VCaP (cell line): Measurements from ENCODE around the gene KDM8.

ENCODE experiments used
- H3K27ac ChIP-seq: fragments of 450-650 bp; 2 replicates; pipeline ENCODE4 v1.5.1; 2017
- TF ChIP-seq, protein P1 (sequence below): fragments of 450-650 bp; conservative IDR thresholded peaks from 2 replicates; pipeline ENCODE4 v1.5.1; 2017; ENCODE audit warnings: mild to moderate bottlenecking, moderate library complexity

Gene KDM8

GRCh38 chr16:27228621-27229501 is 25.5 kb downstream of the KDM8 start:
- TF ChIP-seq, protein P1, sequence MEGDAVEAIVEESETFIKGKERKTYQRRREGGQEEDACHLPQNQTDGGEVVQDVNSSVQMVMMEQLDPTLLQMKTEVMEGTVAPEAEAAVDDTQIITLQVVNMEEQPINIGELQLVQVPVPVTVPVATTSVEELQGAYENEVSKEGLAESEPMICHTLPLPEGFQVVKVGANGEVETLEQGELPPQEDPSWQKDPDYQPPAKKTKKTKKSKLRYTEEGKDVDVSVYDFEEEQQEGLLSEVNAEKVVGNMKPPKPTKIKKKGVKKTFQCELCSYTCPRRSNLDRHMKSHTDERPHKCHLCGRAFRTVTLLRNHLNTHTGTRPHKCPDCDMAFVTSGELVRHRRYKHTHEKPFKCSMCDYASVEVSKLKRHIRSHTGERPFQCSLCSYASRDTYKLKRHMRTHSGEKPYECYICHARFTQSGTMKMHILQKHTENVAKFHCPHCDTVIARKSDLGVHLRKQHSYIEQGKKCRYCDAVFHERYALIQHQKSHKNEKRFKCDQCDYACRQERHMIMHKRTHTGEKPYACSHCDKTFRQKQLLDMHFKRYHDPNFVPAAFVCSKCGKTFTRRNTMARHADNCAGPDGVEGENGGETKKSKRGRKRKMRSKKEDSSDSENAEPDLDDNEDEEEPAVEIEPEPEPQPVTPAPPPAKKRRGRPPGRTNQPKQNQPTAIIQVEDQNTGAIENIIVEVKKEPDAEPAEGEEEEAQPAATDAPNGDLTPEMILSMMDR: no peak
- no peak overlapping the region for H3K27ac ChIP-seq

DNA sequence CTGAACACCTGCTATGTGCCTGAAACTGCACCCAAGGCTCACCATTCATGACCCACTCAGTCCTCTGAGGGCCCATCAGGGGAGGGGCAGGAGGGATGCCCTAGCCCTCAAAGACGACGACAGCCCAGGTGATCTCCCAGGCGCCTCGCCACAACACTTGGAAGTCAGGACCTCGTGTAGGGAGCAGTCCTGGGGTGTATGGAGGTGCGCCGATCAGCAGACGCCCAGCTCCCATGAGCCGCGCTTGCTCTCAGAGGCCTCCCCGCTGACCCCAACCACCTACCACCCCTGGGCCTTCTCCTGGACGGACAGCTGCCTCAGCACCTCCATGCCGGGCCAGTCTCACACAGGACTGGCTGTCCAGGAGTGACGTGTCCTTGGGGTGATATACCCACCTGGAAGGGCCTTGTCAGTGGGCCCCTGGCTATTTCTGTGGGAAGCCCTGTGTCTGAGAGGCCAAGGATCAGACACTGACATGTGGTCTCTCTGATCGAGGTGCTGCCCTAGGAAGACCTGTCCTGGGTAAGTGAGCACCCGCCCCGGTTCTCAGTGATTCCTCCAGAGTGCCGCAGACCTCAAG is 26.7 kb downstream of the KDM8 start:
- no peak overlapping the region for H3K27ac ChIP-seq
- TF ChIP-seq, protein P1: no peak

DNA sequence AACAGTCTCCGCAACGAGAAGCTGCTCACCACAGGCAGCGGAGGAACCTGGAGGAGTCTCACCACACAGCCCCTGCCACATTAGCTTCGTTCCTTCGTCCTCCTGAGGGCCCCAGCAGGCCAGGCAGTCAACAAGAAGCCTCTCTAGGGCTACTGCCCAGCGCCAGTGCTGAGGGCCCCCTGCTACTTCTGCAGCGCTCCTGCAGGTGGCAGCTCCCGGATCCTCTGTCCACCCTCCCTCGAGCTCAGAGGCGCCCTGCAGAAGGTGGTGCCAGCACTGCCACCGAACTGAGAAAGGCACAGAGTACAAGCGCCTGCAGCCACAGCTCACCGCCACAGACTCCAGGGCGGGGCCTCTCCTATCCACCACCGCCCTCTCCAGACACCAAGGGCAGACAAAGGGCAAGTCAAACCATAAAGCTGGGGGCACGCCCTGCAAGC is 27.3 kb downstream of the KDM8 start:
- TF ChIP-seq, protein P1: no peak
- peak overlapping the region; percentile 90; the same call in 1 of the 2 replicates for H3K27ac ChIP-seq

DNA sequence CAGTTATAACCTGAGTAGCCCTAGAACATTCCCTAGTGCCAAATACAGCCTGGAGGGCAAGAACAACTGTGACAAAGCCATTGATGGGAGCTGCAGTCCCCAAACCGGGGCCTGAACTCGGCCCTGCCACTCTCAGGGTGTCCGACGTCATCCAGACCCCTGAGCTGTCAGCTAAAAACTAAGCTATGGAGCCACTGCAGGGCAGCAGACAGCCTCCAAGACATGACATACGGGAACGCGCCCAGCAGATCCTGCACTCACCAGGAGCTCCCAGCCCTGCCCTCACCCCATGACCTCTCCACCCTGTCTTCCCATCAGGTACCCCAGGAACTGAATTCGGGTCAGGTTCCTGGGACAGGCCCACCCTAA is 28.4 kb downstream of the KDM8 start:
- peak overlapping the region; percentile 90 for H3K27ac ChIP-seq
- TF ChIP-seq, protein P1: no peak

- TF ChIP-seq, protein P1: no peak
- peak overlapping the region; percentile 90 for H3K27ac ChIP-seq
Measured at GRCh38 chr16:27232061-27232900, 29.0 kb downstream of the KDM8 start.

DNA sequence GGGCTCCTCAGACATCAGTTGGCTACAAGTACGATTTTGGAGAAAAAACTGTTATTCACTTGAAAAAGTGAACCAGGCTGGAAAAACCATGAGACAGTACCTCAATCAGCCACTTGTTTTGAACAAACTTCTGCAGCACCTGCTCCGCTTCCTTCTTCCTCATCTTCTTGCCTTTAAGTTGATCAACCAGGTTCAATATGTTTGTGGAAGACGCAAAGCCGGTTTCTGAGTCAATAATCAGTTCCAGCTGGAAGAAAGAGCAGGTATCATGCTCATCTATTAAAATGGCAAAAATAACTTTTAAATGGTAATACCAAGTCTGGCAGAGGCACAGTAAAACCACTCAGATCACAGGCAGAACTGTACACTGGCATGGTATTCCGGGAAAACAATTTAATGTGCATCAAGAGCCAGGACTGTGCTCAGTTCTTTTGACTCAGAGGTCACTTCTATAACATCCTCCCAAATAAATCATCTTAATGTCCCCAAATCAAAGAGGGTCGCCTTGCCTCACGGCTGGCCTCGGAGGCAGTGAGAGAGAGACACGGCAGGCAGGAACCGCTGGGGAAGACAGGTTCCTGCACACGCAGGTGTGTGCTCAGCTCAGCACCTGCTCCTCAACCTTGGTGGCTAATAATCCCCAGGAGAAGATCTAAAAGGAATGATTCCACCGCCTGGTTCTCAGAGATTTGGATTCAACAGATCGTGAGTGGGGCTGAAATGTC is 29.7 kb downstream of the KDM8 start:
- H3K27ac ChIP-seq: peak overlapping the region; percentile 90
- TF ChIP-seq, protein P1: no peak
